Endothelial cell of umbilical vein (primary cell): ENCODE data around the gene GAGE2A.

Experiments used
- POLR2A ChIP-seq: IDR thresholded peaks from 2 replicates; pipeline ENCODE4 v1.6.1; 2012; ENCODE audit warnings: low read depth, mild to moderate bottlenecking, control low read depth, low read length
- POLR2AphosphoS5 ChIP-seq: IDR thresholded peaks from 2 replicates; pipeline ENCODE4 v1.6.1; 2012; ENCODE audit warnings: low read depth, mild to moderate bottlenecking, control low read depth, low read length, moderate library complexity; ENCODE audit not compliant: insufficient read depth
- TF ChIP-seq, protein P1 (sequence below), 2 donors: IDR thresholded peaks; 1 replicate in 1 of 2; 2 replicates in 1 of 2; pipeline ENCODE4 v1.5.1; 2011; ENCODE audit warnings: low read length in 2 of 2, mild to moderate bottlenecking in 2 of 2, moderate library complexity in 2 of 2, control low read depth in 1 of 2, inconsistent platforms in 1 of 2, low read depth in 1 of 2; ENCODE audit not compliant: insufficient read depth in 1 of 2; ENCODE audit errors: extremely low read depth in 1 of 2

DNA sequence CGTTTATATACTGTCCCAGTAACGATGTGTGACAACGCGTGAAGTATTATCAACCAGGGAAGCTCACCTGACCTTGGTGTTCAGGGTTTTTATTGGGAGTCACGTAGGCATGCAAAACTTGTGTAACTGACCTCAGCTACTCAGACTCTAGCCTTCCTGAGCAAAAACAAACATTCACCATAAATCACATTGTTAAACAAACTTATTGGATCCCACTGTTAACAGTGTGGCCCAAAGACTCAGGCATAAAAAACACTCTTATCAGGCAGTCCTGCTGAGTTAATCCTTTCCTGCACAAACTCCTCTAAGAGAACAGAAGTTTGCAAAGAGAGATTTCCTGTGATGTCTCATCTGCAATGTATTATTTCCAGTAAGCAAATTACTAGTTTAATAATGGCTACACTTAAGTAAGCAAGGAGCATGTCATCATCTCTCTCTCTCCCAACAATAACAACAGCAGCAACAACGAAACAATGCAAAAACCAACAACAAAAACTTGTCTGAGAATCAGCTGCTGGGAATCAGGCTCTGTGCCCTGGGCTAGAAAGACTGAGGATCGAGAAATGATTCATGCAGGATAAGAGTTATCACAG, 21.5 kb downstream of the GAGE2A start:
- TF ChIP-seq POLR2A (no peak), POLR2AphosphoS5 (no peak)
- TF ChIP-seq, protein P1, sequence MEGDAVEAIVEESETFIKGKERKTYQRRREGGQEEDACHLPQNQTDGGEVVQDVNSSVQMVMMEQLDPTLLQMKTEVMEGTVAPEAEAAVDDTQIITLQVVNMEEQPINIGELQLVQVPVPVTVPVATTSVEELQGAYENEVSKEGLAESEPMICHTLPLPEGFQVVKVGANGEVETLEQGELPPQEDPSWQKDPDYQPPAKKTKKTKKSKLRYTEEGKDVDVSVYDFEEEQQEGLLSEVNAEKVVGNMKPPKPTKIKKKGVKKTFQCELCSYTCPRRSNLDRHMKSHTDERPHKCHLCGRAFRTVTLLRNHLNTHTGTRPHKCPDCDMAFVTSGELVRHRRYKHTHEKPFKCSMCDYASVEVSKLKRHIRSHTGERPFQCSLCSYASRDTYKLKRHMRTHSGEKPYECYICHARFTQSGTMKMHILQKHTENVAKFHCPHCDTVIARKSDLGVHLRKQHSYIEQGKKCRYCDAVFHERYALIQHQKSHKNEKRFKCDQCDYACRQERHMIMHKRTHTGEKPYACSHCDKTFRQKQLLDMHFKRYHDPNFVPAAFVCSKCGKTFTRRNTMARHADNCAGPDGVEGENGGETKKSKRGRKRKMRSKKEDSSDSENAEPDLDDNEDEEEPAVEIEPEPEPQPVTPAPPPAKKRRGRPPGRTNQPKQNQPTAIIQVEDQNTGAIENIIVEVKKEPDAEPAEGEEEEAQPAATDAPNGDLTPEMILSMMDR (IDR thresholded peaks at IDR 0.05; ENCODE audit: extremely low read depth in 1 of 2, insufficient read depth in 1 of 2, low read depth in 1 of 2, low read length in 2 of 2), result no peak
